GM12891 (cell line): Measurements from ENCODE around the gene NDOR1.
A peak's percentile ranks its signal among the peaks of the same experiment; 100 is the strongest.

Source experiments
- DNase-seq: peaks from one replicate; pipeline ENCODE4 v3.0.0; 2011; ENCODE audit warnings: low spot score; ENCODE audit not compliant: insufficient read length
- FAIRE-seq: peaks from 2 replicates; lab custom pipeline; 2011; peaks lifted over from hg19 to GRCh38; lab: Jason Lieb, UNC
- PAX5 ChIP-seq: IDR thresholded peaks from 2 replicates; pipeline ENCODE4 v1.6.1; 2011; ENCODE audit warnings: low read length, moderate library complexity, mild to moderate bottlenecking; ENCODE audit not compliant: insufficient read depth, severe bottlenecking
- POLR2A ChIP-seq: IDR thresholded peaks from 2 replicates; pipeline ENCODE4 v1.6.1; 2011; ENCODE audit warnings: low read depth, low read length, control low read depth
- POLR2AphosphoS5 ChIP-seq: IDR thresholded peaks from 2 replicates; pipeline ENCODE4 v1.6.1; 2011; ENCODE audit warnings: low read depth, low read length, control low read depth
- POU2F2 ChIP-seq: IDR thresholded peaks from 2 replicates; pipeline ENCODE4 v1.6.1; 2011; ENCODE audit warnings: low read depth, mild to moderate bottlenecking, control low read depth, low read length, moderate library complexity
- SPI1 ChIP-seq: IDR thresholded peaks from 2 replicates; pipeline ENCODE4 v1.6.1; 2011; ENCODE audit warnings: low read depth, low read length, control low read depth
- TAF1 ChIP-seq: IDR thresholded peaks from 2 replicates; pipeline ENCODE4 v1.6.1; 2011; ENCODE audit warnings: low read depth, low read length, control low read depth

Gene NDOR1

GRCh38 chr9:137219757-137220316 lies 14.3 kb downstream of the NDOR1 start:
- FAIRE-seq (no peak), DNase-seq (no peak)
- TF ChIP-seq PAX5 (no peak), POLR2A (no peak), POU2F2 (no peak), TAF1 (no peak), SPI1 (no peak), POLR2AphosphoS5 (no peak)

- no peak for TF ChIP-seq PAX5
- no peak for TF ChIP-seq POLR2AphosphoS5
- TF ChIP-seq POLR2A, result no peak
- DNase-seq, result no peak
- FAIRE-seq, result no peak
Observed at GRCh38 chr9:137220317-137221094, 15.0 kb downstream of the NDOR1 start.

GRCh38 chr9:137221095-137221505 lies 15.6 kb downstream of the NDOR1 start:
- no peak for DNase-seq
- TF ChIP-seq POU2F2 (no peak), POLR2AphosphoS5 (no peak), POLR2A (no peak), PAX5 (no peak), SPI1 (no peak), TAF1 (no peak)
- no peak for FAIRE-seq

GRCh38 chr9:137221506-137222111 lies 16.1 kb downstream of the NDOR1 start:
- no peak for DNase-seq
- TF ChIP-seq TAF1, result no peak
- TF ChIP-seq POLR2A, result no peak
- TF ChIP-seq SPI1, result no peak
- no peak for TF ChIP-seq POLR2AphosphoS5
- TF ChIP-seq PAX5, result no peak
- TF ChIP-seq POU2F2, result no peak
- FAIRE-seq, result no peak

GRCh38 chr9:137222190-137223077 lies 16.9 kb downstream of the NDOR1 start, which contains the start of gene RNF208:
Gene RNF208, minus strand, starts transcription at chr9:137222240. Its CDS starts 1,028 bp downstream, at chr9:137221212.
- FAIRE-seq (peak; percentile 81), DNase-seq (no peak)
- no peak for TF ChIP-seq PAX5
- no peak for TF ChIP-seq POU2F2
- TF ChIP-seq POLR2AphosphoS5, result no peak
- no peak for TF ChIP-seq TAF1
- TF ChIP-seq POLR2A, result no peak
- no peak for TF ChIP-seq SPI1

- FAIRE-seq (peak; percentile 98), DNase-seq (peak; percentile 99)
- no peak for TF ChIP-seq PAX5
- peak; percentile 77 for TF ChIP-seq POLR2AphosphoS5
- TF ChIP-seq TAF1, result peak; percentile 76
- TF ChIP-seq POU2F2, result 0 out of 2 replicates have a peak, but pooled peaks have one; percentile 29
- TF ChIP-seq SPI1, result peak; percentile 34; the same call in 1 of the 2 replicates
- peak; percentile 80 for TF ChIP-seq POLR2A
Observed at GRCh38 chr9:137223078-137223970, 17.8 kb downstream of the NDOR1 start.

GRCh38 chr9:137224830-137225694 lies 19.6 kb downstream of the NDOR1 start, which contains the start of gene CYSRT1:
Gene CYSRT1, plus strand, starts transcription at chr9:137225174. Its CDS starts 448 bp downstream, at chr9:137225622.
- DNase-seq, result no peak
- TF ChIP-seq TAF1, result no peak
- no peak for TF ChIP-seq SPI1
- TF ChIP-seq POLR2A, result no peak
- TF ChIP-seq PAX5, result no peak

More at GRCh38 chr9:137224830-137225694, 19.6 kb downstream of the NDOR1 start, which contains the start of gene CYSRT1:
- FAIRE-seq, result no peak
